NB4 (cell line): Measurements from ENCODE around the gene VPS37D.

Experiments used
- POLR2A ChIP-seq: IDR thresholded peaks from 2 replicates; pipeline ENCODE4 v1.6.1; 2011; ENCODE audit warnings: mild to moderate bottlenecking; ENCODE audit not compliant: insufficient read length; ENCODE audit errors: extremely low read depth
- TF ChIP-seq, protein P1 (sequence below): IDR thresholded peaks from one replicate; pipeline ENCODE4 v1.5.1; 2012; ENCODE audit warnings: low read depth, low read length
- TF ChIP-seq, protein P2 (sequence below): IDR thresholded peaks from 2 replicates; pipeline ENCODE4 v1.6.1; 2011; ENCODE audit warnings: low read depth, low read length

DNA sequence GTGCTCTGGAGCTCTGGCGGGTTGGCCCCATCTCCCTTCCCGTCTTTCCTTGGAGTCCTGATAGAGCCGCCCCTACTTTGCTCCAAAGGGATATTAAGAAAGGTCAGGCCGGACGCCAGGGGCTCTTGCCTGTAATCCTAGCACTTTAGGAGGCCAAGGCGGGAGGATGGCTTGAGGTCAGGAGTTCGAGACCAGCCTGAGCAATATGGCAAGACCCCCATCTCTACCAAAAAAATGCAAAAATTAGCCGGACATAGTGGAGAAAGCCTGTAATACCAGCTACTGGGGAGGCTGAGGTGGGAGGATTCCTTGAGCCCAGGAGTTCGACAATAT lies 43.0 kb upstream of the VPS37D start:
- TF ChIP-seq, protein P1, sequence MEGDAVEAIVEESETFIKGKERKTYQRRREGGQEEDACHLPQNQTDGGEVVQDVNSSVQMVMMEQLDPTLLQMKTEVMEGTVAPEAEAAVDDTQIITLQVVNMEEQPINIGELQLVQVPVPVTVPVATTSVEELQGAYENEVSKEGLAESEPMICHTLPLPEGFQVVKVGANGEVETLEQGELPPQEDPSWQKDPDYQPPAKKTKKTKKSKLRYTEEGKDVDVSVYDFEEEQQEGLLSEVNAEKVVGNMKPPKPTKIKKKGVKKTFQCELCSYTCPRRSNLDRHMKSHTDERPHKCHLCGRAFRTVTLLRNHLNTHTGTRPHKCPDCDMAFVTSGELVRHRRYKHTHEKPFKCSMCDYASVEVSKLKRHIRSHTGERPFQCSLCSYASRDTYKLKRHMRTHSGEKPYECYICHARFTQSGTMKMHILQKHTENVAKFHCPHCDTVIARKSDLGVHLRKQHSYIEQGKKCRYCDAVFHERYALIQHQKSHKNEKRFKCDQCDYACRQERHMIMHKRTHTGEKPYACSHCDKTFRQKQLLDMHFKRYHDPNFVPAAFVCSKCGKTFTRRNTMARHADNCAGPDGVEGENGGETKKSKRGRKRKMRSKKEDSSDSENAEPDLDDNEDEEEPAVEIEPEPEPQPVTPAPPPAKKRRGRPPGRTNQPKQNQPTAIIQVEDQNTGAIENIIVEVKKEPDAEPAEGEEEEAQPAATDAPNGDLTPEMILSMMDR = no peak
- TF ChIP-seq, protein P2, sequence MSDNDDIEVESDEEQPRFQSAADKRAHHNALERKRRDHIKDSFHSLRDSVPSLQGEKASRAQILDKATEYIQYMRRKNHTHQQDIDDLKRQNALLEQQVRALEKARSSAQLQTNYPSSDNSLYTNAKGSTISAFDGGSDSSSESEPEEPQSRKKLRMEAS = no peak
- TF ChIP-seq POLR2A = no peak
